Hepatocyte (in vitro differentiated cells): Measurements from ENCODE around the gene MLLT6. TPM values are rescaled to one million over a fixed set of nuclear protein-coding genes. Genes with fewer than 3 reads are reported as not detected.

Experiments used
- DNase-seq: peaks from one replicate; pipeline ENCODE4 v3.0.0-alpha.2; 2016; ENCODE audit warnings: low spot score
- H2AFZ ChIP-seq: fragments of 200-600 bp; sonication (generic); 2 replicates; pipeline ENCODE4 v1.6.0; 2016; ENCODE audit warnings: antibody characterized with exemption, mild to moderate bottlenecking
- H3K27ac ChIP-seq: fragments of 200-600 bp; sonication (generic); 2 replicates; pipeline ENCODE4 v1.5.1; 2016; ENCODE audit warnings: mild to moderate bottlenecking
- H3K27me3 ChIP-seq: fragments of 200-600 bp; sonication (generic); 2 replicates; pipeline ENCODE4 v1.6.1; 2016
- H3K36me3 ChIP-seq: fragments of 200-600 bp; sonication (generic); replicated peaks from 2 replicates; pipeline ENCODE4 v1.5.1; 2016; ENCODE audit warnings: low read depth; ENCODE audit not compliant: insufficient read depth
- H3K4me1 ChIP-seq: fragments of 200-600 bp; sonication (generic); 2 replicates; pipeline ENCODE4 v1.5.1; 2016; ENCODE audit warnings: mild to moderate bottlenecking, moderate library complexity; ENCODE audit not compliant: insufficient read depth
- H3K4me2 ChIP-seq: fragments of 200-600 bp; sonication (generic); 2 replicates; pipeline ENCODE4 v1.6.0; 2016
- H3K4me3 ChIP-seq: fragments of 200-600 bp; sonication (generic); 2 replicates; pipeline ENCODE4 v1.5.1; 2016; ENCODE audit warnings: mild to moderate bottlenecking
- H3K79me2 ChIP-seq: fragments of 200-600 bp; sonication (generic); 2 replicates; pipeline ENCODE4 v1.6.0; 2017; ENCODE audit warnings: mild to moderate bottlenecking
- H3K9me2 ChIP-seq: fragments of 200-600 bp; sonication (generic); replicated peaks from 2 replicates; pipeline ENCODE4 v1.6.0; 2017; ENCODE audit warnings: mild to moderate bottlenecking; ENCODE audit not compliant: insufficient read depth
- H3K9me3 ChIP-seq: fragments of 200-600 bp; sonication (generic); 2 replicates; pipeline ENCODE4 v1.5.1; 2016; ENCODE audit warnings: low read depth, mild to moderate bottlenecking
- H4K20me1 ChIP-seq: fragments of 200-600 bp; sonication (generic); 2 replicates; pipeline ENCODE4 v1.6.0; 2016; ENCODE audit warnings: mild to moderate bottlenecking; ENCODE audit not compliant: insufficient read depth, poor library complexity, severe bottlenecking
- EZH2 ChIP-seq: fragments of 200-600 bp; sonication (generic); IDR thresholded peaks from 2 replicates; pipeline ENCODE4 v1.6.1; 2016; ENCODE audit warnings: antibody characterized with exemption, mild to moderate bottlenecking, borderline replicate concordance
- EZH2phosphoT487 ChIP-seq: fragments of 200-600 bp; sonication (generic); IDR thresholded peaks from one replicate; pipeline ENCODE4 v1.6.1; 2018; ENCODE audit warnings: antibody characterized with exemption, mild to moderate bottlenecking, low read depth, moderate library complexity; ENCODE audit not compliant: unreplicated experiment, severe bottlenecking
- WGBS: methylation state at CpG from one replicate; pipeline ENCODE4 v1.1.6; 2016; ENCODE audit warnings: low lambda C conversion rate; ENCODE audit errors: missing lambda C conversion rate; 5-methylcytosine and 5-hydroxymethylcytosine counted together
- polyA plus RNA-seq: library from polyadenylated mRNA; unstranded; fragments of >200 nt; fragmentation: Nextera tagmentation; extraction: Ambion mirVana; gene quantifications from 2 replicates; pipeline ENCODE4 v1.2.1, GENCODE V29; 2016
- total RNA-seq: library from RNA; depleted of rRNA; stranded (reverse); fragments of >200 nt; gene quantifications from 2 replicates; pipeline ENCODE4 v1.2.3, GENCODE V29; 2014
- TF ChIP-seq, protein P1 (sequence below): fragments of 200-600 bp; sonication (generic); IDR thresholded peaks from 2 replicates; pipeline ENCODE4 v1.5.1; 2016; ENCODE audit warnings: antibody characterized with exemption, mild to moderate bottlenecking; ENCODE audit not compliant: poor library complexity

Gene MLLT6
- total and polyA plus RNA-seq, 2 experiments from 2014 or later = 10.6 to 27.5 TPM

DNA sequence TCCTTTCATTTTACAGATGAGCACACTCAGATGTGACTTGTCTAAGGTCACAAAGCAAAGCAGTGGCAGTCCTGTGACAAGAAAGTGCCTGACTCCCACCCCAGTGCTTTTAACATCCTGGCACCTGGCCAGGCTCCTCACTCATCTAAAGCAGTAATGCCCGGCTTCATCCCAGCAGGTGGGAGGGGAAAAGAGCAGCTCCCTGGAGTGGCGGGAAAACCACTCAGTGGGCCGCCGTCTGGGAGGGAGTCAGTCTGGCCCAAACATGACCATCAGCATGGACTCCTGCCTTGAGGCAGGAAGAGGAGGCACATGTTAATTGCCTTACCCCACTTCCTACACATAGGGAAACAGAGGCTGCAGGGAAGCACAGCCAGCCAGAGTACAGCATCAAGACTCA lies 40.5 kb downstream of the MLLT6 start:
- TF ChIP-seq, protein P1, sequence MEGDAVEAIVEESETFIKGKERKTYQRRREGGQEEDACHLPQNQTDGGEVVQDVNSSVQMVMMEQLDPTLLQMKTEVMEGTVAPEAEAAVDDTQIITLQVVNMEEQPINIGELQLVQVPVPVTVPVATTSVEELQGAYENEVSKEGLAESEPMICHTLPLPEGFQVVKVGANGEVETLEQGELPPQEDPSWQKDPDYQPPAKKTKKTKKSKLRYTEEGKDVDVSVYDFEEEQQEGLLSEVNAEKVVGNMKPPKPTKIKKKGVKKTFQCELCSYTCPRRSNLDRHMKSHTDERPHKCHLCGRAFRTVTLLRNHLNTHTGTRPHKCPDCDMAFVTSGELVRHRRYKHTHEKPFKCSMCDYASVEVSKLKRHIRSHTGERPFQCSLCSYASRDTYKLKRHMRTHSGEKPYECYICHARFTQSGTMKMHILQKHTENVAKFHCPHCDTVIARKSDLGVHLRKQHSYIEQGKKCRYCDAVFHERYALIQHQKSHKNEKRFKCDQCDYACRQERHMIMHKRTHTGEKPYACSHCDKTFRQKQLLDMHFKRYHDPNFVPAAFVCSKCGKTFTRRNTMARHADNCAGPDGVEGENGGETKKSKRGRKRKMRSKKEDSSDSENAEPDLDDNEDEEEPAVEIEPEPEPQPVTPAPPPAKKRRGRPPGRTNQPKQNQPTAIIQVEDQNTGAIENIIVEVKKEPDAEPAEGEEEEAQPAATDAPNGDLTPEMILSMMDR = no peak
- no peak for TF ChIP-seq EZH2
- TF ChIP-seq EZH2phosphoT487 = no peak
- Histone ChIP-seq H3K4me2 (peak overlapping the region; percentile 99), H3K4me3 (no peak overlapping the region), H3K4me1 (peaks cover 51% of the 10 kb centered on the region), H3K36me3 (no peaks in the 10 kb centered on the region), H4K20me1 (peaks cover 56% of the 10 kb centered on the region), H3K27ac (peak overlapping the region; percentile 97), H2AFZ (no peak overlapping the region), H3K79me2 (peaks cover 73% of the 10 kb centered on the region), H3K27me3 (no peaks in the 10 kb centered on the region), H3K9me3 (no peaks in the 10 kb centered on the region), H3K9me2 (no peaks in the 10 kb centered on the region)
- 38% methylated on average over 4 of the region's 4 CpGs for WGBS
- peak; percentile 41 for DNase-seq

DNA sequence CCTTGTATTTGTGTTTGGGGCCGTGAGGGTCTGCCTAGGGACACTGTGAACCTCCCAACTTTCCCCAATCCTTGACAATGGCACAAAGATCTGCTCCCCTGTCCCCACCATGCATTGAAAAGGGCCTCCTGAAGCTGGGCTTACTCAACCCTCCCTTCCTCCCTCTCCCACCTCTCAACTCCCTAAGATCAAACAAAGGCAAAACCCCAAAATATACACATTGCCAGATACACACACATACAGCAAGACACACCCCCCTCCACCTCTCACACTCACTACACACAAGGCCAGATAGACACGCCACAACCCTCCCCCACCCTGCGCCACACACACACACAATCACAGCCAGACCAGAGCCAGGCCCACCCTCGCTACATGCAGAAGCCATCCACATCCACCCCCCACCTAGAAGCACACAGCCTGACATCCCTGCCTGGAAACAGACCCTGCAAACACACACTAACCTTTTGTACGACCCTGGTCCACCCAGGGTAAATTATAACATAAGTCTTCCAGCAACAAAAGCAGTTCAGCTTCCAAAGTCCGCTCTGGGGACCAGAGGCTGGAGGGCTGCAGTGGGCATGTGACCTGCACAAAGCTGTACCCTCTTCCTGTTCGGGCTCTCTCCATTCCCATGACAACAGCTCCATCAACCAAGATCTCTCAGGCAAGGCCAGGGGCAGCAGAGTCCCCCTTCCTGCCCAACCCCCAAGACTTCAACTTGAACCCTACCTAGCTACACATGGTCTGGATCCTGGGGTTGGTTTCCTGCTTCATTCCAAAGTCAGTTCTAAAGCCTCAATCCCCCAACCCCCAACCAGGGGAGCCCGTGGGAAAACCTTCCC lies 41.2 kb downstream of the MLLT6 start:
- Histone ChIP-seq H3K4me2 (peak overlapping the region; percentile 99), H2AFZ (no peak overlapping the region), H3K4me3 (peak overlapping the region; percentile 96), H3K27me3 (no peaks in the 10 kb centered on the region), H4K20me1 (peaks cover 49% of the 10 kb centered on the region), H3K27ac (peak overlapping the region; percentile 97), H3K9me3 (no peaks in the 10 kb centered on the region), H3K4me1 (peaks cover 56% of the 10 kb centered on the region), H3K79me2 (peaks cover 67% of the 10 kb centered on the region), H3K36me3 (no peaks in the 10 kb centered on the region), H3K9me2 (no peaks in the 10 kb centered on the region)
- TF ChIP-seq EZH2 (no peak), EZH2phosphoT487 (no peak)
- TF ChIP-seq, protein P1 = no peak
- peak; percentile 59 for DNase-seq
- WGBS = 23% methylated on average over 8 of the region's 8 CpGs

GRCh38 chr17:38746849-38747462 lies 41.9 kb downstream of the MLLT6 start:
- peak overlapping the region; percentile 97 for H3K27ac ChIP-seq
- peaks cover 41% of the 10 kb centered on the region for H4K20me1 ChIP-seq
- no peaks in the 10 kb centered on the region for H3K9me2 ChIP-seq
- DNase-seq = no peak
- WGBS = 5% methylated on average over 15 of the region's 21 CpGs
- H3K4me3 ChIP-seq = peak overlapping the region; percentile 96
- peaks cover 51% of the 10 kb centered on the region for H3K4me1 ChIP-seq
- no peaks in the 10 kb centered on the region for H3K36me3 ChIP-seq
- H3K4me2 ChIP-seq = peak overlapping the region; percentile 99
- no peaks in the 10 kb centered on the region for H3K27me3 ChIP-seq
- no peaks in the 10 kb centered on the region for H3K9me3 ChIP-seq
- TF ChIP-seq EZH2phosphoT487 (no peak), EZH2 (no peak)
- TF ChIP-seq, protein P1 = no peak
- H2AFZ ChIP-seq = peak overlapping the region; percentile 86
- H3K79me2 ChIP-seq = peaks cover 59% of the 10 kb centered on the region
